Adipocyte (in vitro differentiated cells): Measurements from ENCODE around the gene KLK7.

Source experiments
- DNase-seq: peaks from one replicate; pipeline ENCODE4 v3.0.0-alpha.2; 2015; ENCODE audit warnings: low read depth
- H3K27me3 ChIP-seq: replicated peaks from 2 replicates; pipeline ENCODE4 v1.7.0; 2013; ENCODE audit warnings: mild to moderate bottlenecking, low read length, moderate library complexity; ENCODE audit not compliant: control insufficient read depth, insufficient read depth
- H3K36me3 ChIP-seq: 2 replicates; pipeline ENCODE4 v1.7.0; 2013; ENCODE audit warnings: low read length, mild to moderate bottlenecking, moderate library complexity; ENCODE audit not compliant: control insufficient read depth, insufficient read depth, severe bottlenecking
- H3K4me1 ChIP-seq: 2 replicates; pipeline ENCODE4 v1.7.0; 2013; ENCODE audit warnings: mild to moderate bottlenecking, low read length, moderate library complexity; ENCODE audit not compliant: control insufficient read depth, insufficient read depth
- H3K4me3 ChIP-seq: 2 replicates; pipeline ENCODE4 v1.7.0; 2013; ENCODE audit warnings: mild to moderate bottlenecking, low read length, moderate library complexity
- H3K9ac ChIP-seq: 2 replicates; pipeline ENCODE4 v1.7.0; 2013; ENCODE audit warnings: mild to moderate bottlenecking, low read length, moderate library complexity
- H3K9me3 ChIP-seq: 2 replicates; pipeline ENCODE4 v1.7.0; 2013; ENCODE audit warnings: mild to moderate bottlenecking, low read length, moderate library complexity; ENCODE audit not compliant: control insufficient read depth

Gene KLK7

DNA sequence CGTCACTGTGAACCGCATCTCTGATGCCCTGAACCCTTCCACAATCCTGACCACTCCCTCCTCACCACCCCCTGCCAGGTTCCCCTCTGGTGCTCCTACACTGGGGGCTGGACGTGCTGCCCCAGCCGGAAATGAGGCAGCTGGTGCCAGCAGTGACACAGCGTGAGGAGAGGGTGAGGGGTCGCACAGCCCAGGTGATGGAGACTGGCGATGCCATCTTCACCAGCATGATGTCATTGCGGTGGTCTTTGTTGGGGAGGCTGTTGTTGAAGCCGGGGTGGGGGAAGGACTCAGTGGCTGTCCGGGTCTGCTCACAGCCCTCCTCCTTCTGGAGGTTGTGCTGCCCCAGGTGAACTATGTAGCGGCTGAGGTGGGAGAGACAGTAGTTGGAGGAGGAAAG is 40.2 kb upstream of the KLK7 start:
- no peak overlapping the region for H3K4me3 ChIP-seq
- DNase-seq, result no peak
- H3K4me1 ChIP-seq, result peaks cover 7% of the 10 kb centered on the region
- H3K9ac ChIP-seq, result no peak overlapping the region
- no peaks in the 10 kb centered on the region for H3K9me3 ChIP-seq
- H3K36me3 ChIP-seq, result no peaks in the 10 kb centered on the region
- peaks cover 30% of the 10 kb centered on the region for H3K27me3 ChIP-seq

DNA sequence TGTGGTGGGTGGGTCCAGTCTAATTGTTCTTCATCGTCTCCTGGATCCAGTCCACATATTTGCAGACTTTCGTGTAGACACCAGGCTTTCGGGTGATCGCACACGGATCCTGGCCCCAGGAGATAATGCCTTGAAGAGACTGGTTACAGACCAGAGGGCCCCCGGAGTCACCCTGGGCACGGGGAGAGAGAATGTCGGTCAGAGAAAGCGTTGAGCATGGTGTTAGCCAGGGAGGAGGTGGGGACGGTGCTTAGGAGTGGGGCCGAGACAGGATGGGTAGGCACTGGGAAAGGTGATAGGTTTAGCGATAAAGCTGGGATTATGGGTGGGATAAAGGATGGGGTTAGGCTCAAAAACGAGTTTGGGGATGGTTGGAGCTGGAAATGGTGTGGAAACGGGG is 38.8 kb upstream of the KLK7 start:
- Histone ChIP-seq H3K27me3 (peaks cover 25% of the 10 kb centered on the region), H3K36me3 (no peaks in the 10 kb centered on the region), H3K4me3 (no peak overlapping the region), H3K9me3 (no peaks in the 10 kb centered on the region), H3K4me1 (peaks cover 7% of the 10 kb centered on the region), H3K9ac (no peak overlapping the region)
- DNase-seq, result no peak

DNA sequence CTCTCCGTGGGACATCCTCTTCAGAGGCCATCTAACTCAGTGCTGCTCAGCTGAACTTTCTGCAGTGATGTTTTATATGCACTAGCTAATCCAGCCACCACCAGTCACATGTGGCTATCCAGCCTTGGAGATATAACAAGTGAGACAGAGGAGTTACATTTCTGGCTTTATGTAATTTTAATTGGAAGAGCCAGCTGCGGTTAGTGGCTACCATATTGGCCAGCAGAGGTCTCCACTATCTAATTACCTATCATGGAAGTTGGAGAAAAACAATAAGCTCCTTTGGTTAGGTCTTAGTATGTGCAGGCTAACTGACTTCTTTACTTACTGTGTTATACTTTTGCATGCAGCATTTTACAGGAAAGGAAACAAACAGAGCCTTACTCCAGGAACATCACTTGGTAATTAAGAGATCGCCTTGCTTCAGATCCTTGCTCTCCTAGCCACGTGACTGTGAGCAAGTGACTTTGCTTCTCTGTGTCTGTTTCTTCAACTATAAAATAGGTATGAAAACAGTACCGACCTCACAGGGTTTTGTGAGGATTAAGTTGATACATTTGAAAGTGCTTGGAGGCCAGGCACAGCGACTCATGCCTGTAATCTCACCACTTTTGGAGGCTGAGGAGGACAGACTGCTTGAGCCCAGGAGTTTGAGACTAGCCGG is 37.4 kb upstream of the KLK7 start:
- H3K27me3 ChIP-seq, result peaks cover 28% of the 10 kb centered on the region
- no peak overlapping the region for H3K9ac ChIP-seq
- no peaks in the 10 kb centered on the region for H3K36me3 ChIP-seq
- peak; percentile 45 for DNase-seq
- H3K4me3 ChIP-seq, result no peak overlapping the region
- H3K4me1 ChIP-seq, result peaks cover 7% of the 10 kb centered on the region
- H3K9me3 ChIP-seq, result no peaks in the 10 kb centered on the region

DNA sequence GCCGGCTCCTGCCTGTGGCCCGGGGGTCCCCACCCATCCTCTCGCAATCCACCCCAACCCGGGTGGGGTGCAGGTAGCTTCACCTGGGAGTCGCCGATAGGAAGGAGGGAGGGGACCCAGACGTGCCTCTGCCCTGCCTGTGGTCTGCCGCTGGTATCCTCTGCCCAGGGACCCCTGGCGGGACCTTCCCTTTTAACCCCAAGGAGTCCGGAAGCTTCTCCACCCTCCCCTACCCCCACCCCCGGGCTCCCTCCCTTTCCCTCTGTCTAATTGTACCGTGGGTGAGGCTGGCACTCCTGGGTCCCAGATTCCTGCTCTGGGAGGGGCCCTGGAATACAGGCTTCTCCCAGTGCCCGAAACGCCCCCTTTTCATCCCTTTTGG is 35.8 kb upstream of the KLK7 start, which contains the start of gene KLK10:
KLK10 (minus strand) TSS at position 166 of the 382 bp plus-strand sequence. CDS start 579 bp downstream, outside the sequence.
- no peaks in the 10 kb centered on the region for H3K9me3 ChIP-seq
- H3K4me3 ChIP-seq, result no peak within 1 kb of the TSS
- H3K4me1 ChIP-seq, result peaks cover 7% of the 10 kb centered on the region
- H3K9ac ChIP-seq, result no peak within 1 kb of the TSS
- DNase-seq, result no peak
- no peaks in the 10 kb centered on the region for H3K36me3 ChIP-seq
- peaks cover 27% of the 10 kb centered on the region for H3K27me3 ChIP-seq

DNA sequence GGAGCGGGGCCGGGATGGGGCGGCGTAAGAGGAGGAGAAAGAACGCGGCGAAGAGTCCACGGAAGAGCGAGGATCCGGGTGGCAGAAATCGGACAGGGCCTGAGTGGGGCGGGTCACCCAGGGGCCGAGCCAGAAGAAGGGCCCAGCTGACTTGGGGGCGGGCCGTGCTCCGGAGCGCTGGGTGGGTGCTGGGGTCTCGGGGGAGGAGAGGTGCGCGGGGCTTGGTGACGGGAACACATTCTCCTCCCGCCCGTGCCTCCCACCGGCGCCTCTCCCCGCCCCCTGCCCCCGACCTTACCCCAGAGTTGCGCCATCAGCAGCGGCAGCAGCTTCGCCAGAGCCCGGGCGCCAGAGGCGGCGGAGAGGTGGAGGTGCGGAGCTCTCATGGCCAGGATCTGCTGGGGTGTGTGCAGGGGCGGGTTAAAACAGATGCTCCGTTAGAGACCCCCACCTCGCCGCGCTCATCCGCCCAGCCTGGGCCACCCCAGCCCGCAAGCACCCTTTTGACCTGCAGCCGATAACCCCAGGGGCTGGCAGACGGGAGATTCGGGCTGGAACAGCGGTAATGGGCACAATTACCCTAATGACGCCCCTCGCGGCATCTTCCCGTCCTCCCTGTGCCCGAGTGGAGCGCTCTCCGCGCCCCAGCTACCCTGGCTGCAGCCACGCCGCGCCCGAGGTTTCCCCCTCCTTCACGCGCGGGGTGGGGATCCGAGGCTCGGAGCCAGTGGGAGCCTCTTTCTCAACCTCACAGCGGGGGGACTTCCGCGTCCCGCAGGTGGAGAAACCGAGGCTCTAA is 35.2 kb upstream of the KLK7 start:
- Histone ChIP-seq H3K4me3 (no peak overlapping the region), H3K9me3 (no peaks in the 10 kb centered on the region)
- no peak for DNase-seq

DNA sequence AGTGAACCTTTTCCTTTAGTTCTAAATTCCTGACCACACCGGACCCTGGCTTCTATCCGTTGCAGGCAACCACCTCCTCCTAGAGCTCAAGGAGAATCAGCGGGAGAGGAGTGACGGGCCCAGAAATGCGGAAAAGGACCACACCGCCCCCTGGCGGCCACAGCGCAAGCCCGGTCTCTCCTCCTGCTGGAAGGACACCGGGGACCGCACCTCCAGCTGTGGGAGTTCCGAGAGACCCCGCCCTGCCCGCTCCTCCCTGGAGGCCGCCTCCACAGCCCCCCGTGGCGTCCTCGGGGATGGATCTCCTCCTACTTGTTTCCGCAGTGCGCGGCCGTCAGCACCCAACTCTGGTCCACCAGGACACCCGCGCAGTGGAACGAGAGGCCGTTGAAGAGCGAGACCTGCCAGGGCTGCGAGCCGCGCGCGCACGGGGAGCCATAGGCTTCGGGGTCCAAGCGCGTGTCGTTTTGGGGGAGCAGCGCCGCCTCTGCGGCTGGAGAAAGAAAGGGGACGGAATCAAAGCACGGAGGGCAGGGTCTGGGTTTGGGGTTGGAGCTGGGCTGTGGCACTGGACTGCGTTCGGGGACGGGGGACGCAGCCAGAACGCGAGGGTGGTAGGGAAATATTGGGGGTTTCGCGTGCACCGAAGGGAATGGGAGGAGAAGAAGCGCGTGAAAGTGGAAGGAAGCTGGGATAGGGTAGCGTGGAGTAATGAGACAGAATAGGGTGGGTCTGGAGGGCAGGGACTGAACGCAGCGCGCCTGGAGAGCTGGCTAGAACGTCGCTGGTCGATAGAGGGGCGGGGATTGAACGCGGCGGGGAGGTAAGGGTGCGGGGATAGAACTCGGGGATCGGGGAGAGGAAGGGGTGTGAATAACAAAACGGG is 33.3 kb upstream of the KLK7 start:
- H3K9ac ChIP-seq, result no peak overlapping the region
- peak overlapping the region; percentile 54 for H3K4me3 ChIP-seq
- H3K36me3 ChIP-seq, result no peaks in the 10 kb centered on the region
- peak; percentile 46 for DNase-seq
- H3K27me3 ChIP-seq, result peaks cover 35% of the 10 kb centered on the region
- H3K9me3 ChIP-seq, result no peaks in the 10 kb centered on the region
- peaks cover 7% of the 10 kb centered on the region for H3K4me1 ChIP-seq

More for the DNA sequence above, 35.2 kb upstream of the KLK7 start:
- Histone ChIP-seq H3K36me3 (no peaks in the 10 kb centered on the region), H3K4me1 (peaks cover 7% of the 10 kb centered on the region), H3K9ac (no peak overlapping the region), H3K27me3 (peaks cover 32% of the 10 kb centered on the region)

DNA sequence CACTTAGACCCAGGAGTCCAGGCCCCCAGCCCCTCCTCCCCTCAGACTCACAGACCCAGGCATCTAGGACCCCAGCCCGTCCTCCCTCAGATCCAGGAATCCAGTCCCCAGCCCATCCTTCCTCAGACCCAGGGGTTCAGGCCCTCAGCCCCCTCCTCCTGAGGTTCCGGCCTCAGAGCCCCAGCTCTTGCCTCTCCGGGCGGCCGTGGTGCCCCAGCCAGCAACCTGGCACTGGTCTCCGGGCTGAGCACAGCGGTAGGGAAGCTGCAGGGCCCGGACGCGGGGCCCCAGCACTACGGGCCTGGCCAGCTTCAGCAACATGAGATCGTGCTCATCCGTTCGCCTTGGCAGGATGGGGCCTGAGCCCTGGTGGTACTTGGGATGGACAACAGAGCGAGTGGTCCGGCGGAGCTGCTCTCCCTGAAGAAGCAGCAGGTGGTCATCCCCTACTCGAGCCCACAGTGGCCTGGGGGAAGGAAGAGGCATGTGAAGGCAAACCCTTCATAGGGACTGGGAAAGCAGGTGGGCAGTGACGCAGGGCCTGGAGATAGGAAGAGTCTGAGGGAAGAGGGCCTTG is 32.1 kb upstream of the KLK7 start:
- Histone ChIP-seq H3K9me3 (no peaks in the 10 kb centered on the region), H3K4me1 (peaks cover 7% of the 10 kb centered on the region), H3K9ac (no peak overlapping the region), H3K27me3 (peaks cover 39% of the 10 kb centered on the region), H3K4me3 (no peak overlapping the region), H3K36me3 (no peaks in the 10 kb centered on the region)
- DNase-seq, result no peak

DNA sequence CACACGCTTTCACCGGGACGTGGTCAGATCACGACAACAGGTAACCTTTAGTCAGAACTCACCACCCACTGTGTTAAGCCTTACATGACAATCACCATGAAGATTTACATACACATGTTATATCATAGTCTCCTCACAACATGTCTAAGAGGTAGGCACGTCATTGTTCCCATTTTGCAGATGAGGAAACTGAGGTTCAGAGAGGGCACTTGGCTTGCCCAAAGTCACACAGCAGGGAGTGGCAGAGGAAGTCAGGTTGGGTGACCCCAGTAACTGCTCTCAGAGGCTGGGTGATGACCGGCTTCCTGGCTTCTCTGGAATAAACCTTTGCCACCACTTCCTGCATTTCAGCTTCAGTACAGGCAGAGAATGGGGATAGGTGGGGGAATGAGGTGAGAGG is 30.5 kb upstream of the KLK7 start:
- peaks cover 39% of the 10 kb centered on the region for H3K27me3 ChIP-seq
- no peak for DNase-seq

DNA sequence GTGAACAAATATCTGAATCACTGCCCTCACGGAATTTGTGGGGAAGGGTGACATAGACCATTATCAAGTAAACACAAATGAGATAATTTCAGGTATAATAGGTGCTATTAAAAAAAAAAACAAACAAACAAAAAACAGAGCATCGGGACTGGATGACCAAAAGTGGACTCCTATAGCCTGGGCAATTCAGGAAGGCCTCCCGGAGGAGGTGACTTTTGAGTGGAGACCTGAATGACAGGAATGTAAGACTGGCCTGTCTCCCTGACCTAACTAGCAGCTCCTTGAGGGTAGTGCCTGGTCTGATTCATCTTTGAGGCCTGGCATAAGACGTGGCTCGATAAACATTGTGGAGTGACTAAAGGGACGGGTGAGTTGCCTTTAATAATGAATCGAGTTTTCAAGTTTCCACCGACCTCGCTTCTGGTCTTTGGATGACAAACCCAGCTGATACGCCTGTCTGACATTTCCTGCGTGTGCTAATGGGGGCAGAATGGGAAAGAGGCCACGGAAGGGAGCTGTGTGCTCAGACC is 29.0 kb upstream of the KLK7 start:
- no peak overlapping the region for H3K4me3 ChIP-seq
- H3K36me3 ChIP-seq, result no peaks in the 10 kb centered on the region
- peaks cover 40% of the 10 kb centered on the region for H3K27me3 ChIP-seq
- no peak for DNase-seq
- no peak overlapping the region for H3K9ac ChIP-seq
- H3K4me1 ChIP-seq, result no peaks in the 10 kb centered on the region
- no peaks in the 10 kb centered on the region for H3K9me3 ChIP-seq

More for the DNA sequence above, 30.5 kb upstream of the KLK7 start:
- no peak overlapping the region for H3K4me3 ChIP-seq
- no peaks in the 10 kb centered on the region for H3K9me3 ChIP-seq
- peaks cover 3% of the 10 kb centered on the region for H3K4me1 ChIP-seq
- H3K9ac ChIP-seq, result no peak overlapping the region
- no peaks in the 10 kb centered on the region for H3K36me3 ChIP-seq

DNA sequence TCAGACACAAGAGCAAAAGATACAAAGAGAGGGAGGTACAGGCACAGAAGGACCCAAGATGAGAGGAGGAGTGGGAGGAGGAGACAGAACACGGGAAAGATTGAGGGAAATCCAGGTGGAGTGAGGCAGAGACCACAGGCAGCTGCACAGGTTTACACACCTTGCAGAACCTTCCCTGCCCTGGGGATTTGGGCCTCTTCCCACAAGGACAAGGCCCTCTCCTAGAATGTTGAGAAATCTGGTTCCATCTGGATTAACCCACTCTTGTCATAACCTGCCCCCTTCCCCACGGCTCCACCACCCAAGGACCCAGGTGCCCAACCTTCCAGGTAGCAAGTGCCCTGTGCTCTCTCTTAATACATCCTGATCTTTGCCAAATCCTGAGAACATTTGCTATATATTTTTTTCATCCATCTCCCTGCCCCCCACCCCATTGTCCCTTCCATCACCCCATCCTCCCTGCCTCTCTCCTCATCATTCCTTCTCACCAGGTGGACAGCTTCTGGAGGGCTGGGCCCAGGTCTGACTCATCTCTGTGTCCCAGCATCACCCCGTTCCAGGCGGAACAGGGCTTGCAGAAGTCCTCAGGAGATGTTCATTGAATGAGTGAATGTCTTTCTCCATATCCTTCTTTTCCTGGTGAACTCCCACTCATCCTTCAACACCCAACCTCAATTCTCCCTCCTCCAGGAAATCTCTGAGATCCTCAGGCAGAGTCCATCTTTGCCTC is 26.5 kb upstream of the KLK7 start:
- no peak overlapping the region for H3K4me3 ChIP-seq
- no peaks in the 10 kb centered on the region for H3K36me3 ChIP-seq
- no peaks in the 10 kb centered on the region for H3K4me1 ChIP-seq
- DNase-seq, result no peak
- no peaks in the 10 kb centered on the region for H3K9me3 ChIP-seq
- H3K27me3 ChIP-seq, result peaks cover 39% of the 10 kb centered on the region
- H3K9ac ChIP-seq, result no peak overlapping the region
